Keratinocyte (primary cell): ENCODE results near the gene RPS29. TPM values are rescaled to one million over a fixed set of nuclear protein-coding genes. Genes with fewer than 3 reads are reported as not detected.

ENCODE experiments used
- DNase-seq: peaks from one replicate; pipeline ENCODE4 v3.0.0-alpha.2; 2011; ENCODE audit warnings: low read depth, missing footprints, low spot score
- FAIRE-seq: peaks from 2 replicates; lab custom pipeline; 2011; peaks lifted over from hg19 to GRCh38; lab: Jason Lieb, UNC
- H2AFZ ChIP-seq: 2 replicates; pipeline ENCODE4 v1.6.0; 2012; ENCODE audit warnings: low read length, control low read depth, inconsistent platforms; ENCODE audit not compliant: control insufficient read depth
- H3K27ac ChIP-seq: 2 replicates; pipeline ENCODE4 v1.5.1; 2011; ENCODE audit warnings: low read length; ENCODE audit not compliant: control insufficient read depth, insufficient read depth
- H3K27me3 ChIP-seq: 3 replicates; pipeline ENCODE4 v1.6.0; 2011; ENCODE audit warnings: low read length; ENCODE audit not compliant: control insufficient read depth, insufficient read depth; ENCODE audit errors: extremely low read depth
- H3K36me3 ChIP-seq, 2 experiments: 2 replicates in 1 of 2; 3 replicates in 1 of 2; pipeline ENCODE4 v1.5.1; 2011; ENCODE audit warnings: low read length in 2 of 2, mild to moderate bottlenecking in 1 of 2; ENCODE audit not compliant: control insufficient read depth in 2 of 2, insufficient read depth in 2 of 2; ENCODE audit errors: extremely low read depth in 1 of 2
- H3K4me1 ChIP-seq: 3 replicates; pipeline ENCODE4 v1.5.1; 2011; ENCODE audit warnings: low read length; ENCODE audit not compliant: control insufficient read depth, insufficient read depth; ENCODE audit errors: extremely low read depth
- H3K4me2 ChIP-seq: 3 replicates; pipeline ENCODE4 v1.6.0; 2011; ENCODE audit warnings: low read depth, low read length; ENCODE audit not compliant: control insufficient read depth, insufficient read depth; ENCODE audit errors: extremely low read depth
- H3K4me3 ChIP-seq, 3 experiments: fragments of 200-600 bp in 1 of 3; sonication (generic) in 1 of 3; 2 replicates in 2 of 3; 3 replicates in 1 of 3; pipeline ENCODE4 v1.5.1; 2011 to 2016; ENCODE audit warnings: low read length in 3 of 3, mild to moderate bottlenecking in 3 of 3, control low read depth in 2 of 3, inconsistent platforms in 1 of 3, low read depth in 1 of 3, mixed read lengths in 1 of 3, mixed run types in 1 of 3, moderate library complexity in 1 of 3; ENCODE audit not compliant: control insufficient read depth in 2 of 3, insufficient read depth in 2 of 3; ENCODE audit errors: extremely low read depth in 1 of 3
- H3K79me2 ChIP-seq: 2 replicates; pipeline ENCODE4 v1.6.0; 2012; ENCODE audit warnings: low read length; ENCODE audit not compliant: control insufficient read depth, insufficient read depth
- H3K9ac ChIP-seq: 3 replicates; pipeline ENCODE4 v1.6.0; 2011; ENCODE audit warnings: low read length; ENCODE audit not compliant: control insufficient read depth, insufficient read depth; ENCODE audit errors: extremely low read depth
- H3K9me1 ChIP-seq: 3 replicates; pipeline ENCODE4 v1.6.0; 2011; ENCODE audit warnings: low read length; ENCODE audit not compliant: control insufficient read depth, insufficient read depth; ENCODE audit errors: extremely low read depth
- H3K9me3 ChIP-seq: 2 replicates; pipeline ENCODE4 v1.5.1; 2012; ENCODE audit warnings: low read depth, low read length; ENCODE audit not compliant: control insufficient read depth
- H4K20me1 ChIP-seq: 3 replicates; pipeline ENCODE4 v1.6.0; 2011; ENCODE audit warnings: low read length; ENCODE audit not compliant: control insufficient read depth, insufficient read depth; ENCODE audit errors: extremely low read depth
- CTCF ChIP-seq, 3 experiments: IDR thresholded peaks in 1 of 3; conservative IDR thresholded peaks in 1 of 3; optimal IDR thresholded peaks in 1 of 3; 2 replicates in 2 of 3; 3 replicates in 1 of 3; pipeline versions ENCODE3 to v1.5.1; 2011; ENCODE audit warnings: low read length in 3 of 3, mild to moderate bottlenecking in 3 of 3, moderate library complexity in 2 of 3, control low read depth in 1 of 3, inconsistent platforms in 1 of 3; ENCODE audit not compliant: insufficient read depth in 2 of 3; ENCODE audit errors: extremely low read depth in 1 of 3
- EZH2 ChIP-seq: IDR thresholded peaks from one replicate; pipeline ENCODE4 v1.6.1; 2012; ENCODE audit warnings: inconsistent platforms, mild to moderate bottlenecking, low read length, moderate library complexity
- dilution Hi-C: fragments of 300-500 bp; cut with MboI; formaldehyde crosslinking; loops from one replicate; pipeline ENCODE4 v1.7.0; 2020; ENCODE audit warnings: low sequenced_read_pairs; ENCODE audit not compliant: extremely low pct_ligation_motif_present
- polyA plus RNA-seq, 5 experiments: library from polyadenylated mRNA; depleted of rRNA in 3 of 5; stranded (reverse) in 3 of 5; stranded (forward) in 1 of 5; unstranded in 1 of 5; fragments of >200 nt; gene quantifications; 1 replicate in 1 of 5; 2 replicates in 3 of 5; 3 replicates in 1 of 5; pipeline versions ENCODE4 v1.2.1 to v1.2.3, GENCODE V29; 2011 to 2012; ENCODE audit warnings: missing spikeins in 2 of 5, low read depth in 1 of 5, low replicate concordance in 1 of 5

Gene RPS29
- polyA plus RNA-seq, 1 donor (not counting 4 experiments of a cell fraction or from before 2014, with no cell fraction given): 3,884 TPM

GRCh38 chr14:49612251-49612650, 26.1 kb upstream of the RPS29 start:
- no peak overlapping the region for H3K27ac ChIP-seq
- peaks cover 5% of the 10 kb centered on the region for H3K4me1 ChIP-seq
- H3K9ac ChIP-seq: no peak overlapping the region
- no peaks in the 10 kb centered on the region for H3K9me3 ChIP-seq
- no peak overlapping the region for H3K4me3 ChIP-seq
- DNase-seq (no peak), FAIRE-seq (no peak)
- no peaks in the 10 kb centered on the region for H3K27me3 ChIP-seq
- no peaks in the 10 kb centered on the region for H4K20me1 ChIP-seq
- peaks cover 0 to 8% of the 10 kb centered on the region in 2 experiments for H3K36me3 ChIP-seq
- H3K9me1 ChIP-seq: no peaks in the 10 kb centered on the region
- TF ChIP-seq CTCF (optimal IDR thresholded peaks at IDR 0.05 in 1 of 3, IDR thresholded peaks at IDR 0.05 in 1 of 3, conservative IDR thresholded peaks at IDR 0.05 in 1 of 3; ENCODE audit: extremely low read depth in 1 of 3, insufficient read depth in 2 of 3, low read length in 3 of 3): no peak
- no peak for TF ChIP-seq EZH2
- H3K79me2 ChIP-seq: no peaks in the 10 kb centered on the region
- H2AFZ ChIP-seq: no peak overlapping the region
- dilution Hi-C loops: no loop called here
- no peak overlapping the region for H3K4me2 ChIP-seq

DNA sequence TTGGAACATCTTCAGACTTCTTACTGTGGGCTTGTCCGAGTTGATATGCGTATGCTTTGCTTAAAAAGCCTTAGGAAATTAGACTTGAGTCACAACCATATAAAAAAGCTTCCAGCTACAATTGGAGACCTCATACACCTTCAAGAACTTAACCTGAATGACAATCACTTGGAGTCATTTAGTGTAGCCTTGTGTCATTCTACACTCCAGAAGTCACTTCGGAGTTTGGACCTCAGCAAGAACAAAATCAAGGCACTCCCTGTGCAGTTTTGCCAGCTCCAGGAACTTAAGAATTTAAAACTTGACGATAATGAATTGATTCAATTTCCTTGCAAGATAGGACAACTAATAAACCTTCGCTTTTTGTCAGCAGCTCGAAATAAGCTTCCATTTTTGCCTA, 21.4 kb upstream of the RPS29 start:
- no peak for DNase-seq
- Histone ChIP-seq H3K4me2 (no peak overlapping the region), H3K9me3 (no peaks in the 10 kb centered on the region), H3K27me3 (no peaks in the 10 kb centered on the region), H3K27ac (no peak overlapping the region), H3K36me3 (peaks cover 2 to 14% of the 10 kb centered on the region in 2 experiments), H4K20me1 (no peaks in the 10 kb centered on the region), H3K4me3 (no peak overlapping the region), H2AFZ (no peak overlapping the region), H3K9me1 (no peaks in the 10 kb centered on the region), H3K4me1 (no peaks in the 10 kb centered on the region), H3K9ac (no peak overlapping the region), H3K79me2 (no peaks in the 10 kb centered on the region)
- no peak for TF ChIP-seq EZH2
- TF ChIP-seq CTCF (optimal IDR thresholded peaks at IDR 0.05 in 1 of 3, IDR thresholded peaks at IDR 0.05 in 1 of 3, conservative IDR thresholded peaks at IDR 0.05 in 1 of 3; ENCODE audit: extremely low read depth in 1 of 3, insufficient read depth in 2 of 3, low read length in 3 of 3): no peak
- dilution Hi-C loops: no loop called here
- FAIRE-seq: no peak
